ENCODE results near the gene HNRNPC. TPM values are rescaled to one million over a fixed set of nuclear protein-coding genes. Genes with fewer than 3 reads are reported as not detected.
"Not testable (repeated sequence)": the region's sequence is repeated elsewhere in the genome, so short reads cannot be mapped to it uniquely, and the experiment has no call there.

The HNRNPC gene
- total and polyA plus RNA-seq, 8 donors: 377 to 903 (median 765) TPM

GRCh38 chr14:21287168-21287567 is 17.9 kb upstream of the HNRNPC start:
- H3K36me3 ChIP-seq: no peaks in the 10 kb centered on the region
- no peaks in the 10 kb centered on the region for H3K4me1 ChIP-seq
- DNase-seq: no peak
- intact Hi-C loops (cut with DNase I): no loop called here
- TF ChIP-seq CTCF (IDR thresholded peaks at IDR 0.05): no peak
- H3K4me3 ChIP-seq: no peak overlapping the region
- no peak for ATAC-seq
- H3K9me3 ChIP-seq: no peaks in the 10 kb centered on the region
- H3K27me3 ChIP-seq: no peaks in the 10 kb centered on the region
- H3K27ac ChIP-seq: no peak overlapping the region

GRCh38 chr14:21286516-21286915 is 17.3 kb upstream of the HNRNPC start:
- intact Hi-C loops (cut with DNase I); ATAC-seq: not testable (repeated sequence)

GRCh38 chr14:21281917-21282316 is 12.7 kb upstream of the HNRNPC start:
- H3K4me3 ChIP-seq; H3K9me3 ChIP-seq; H3K27ac ChIP-seq; DNase-seq; H3K36me3 ChIP-seq; intact Hi-C loops (cut with DNase I); H3K27me3 ChIP-seq; H3K4me1 ChIP-seq; ATAC-seq: not testable (repeated sequence)

More at GRCh38 chr14:21286516-21286915, 17.3 kb upstream of the HNRNPC start:
- not testable (repeated sequence) for H3K4me1 ChIP-seq, H3K27me3 ChIP-seq, H3K36me3 ChIP-seq, H3K9me3 ChIP-seq, H3K27ac ChIP-seq, DNase-seq, H3K4me3 ChIP-seq

GRCh38 chr14:21279783-21280182 is 10.5 kb upstream of the HNRNPC start, which contains the start of gene RPGRIP1:
TSS of gene RPGRIP1 (plus strand) at chr14:21280083. CDS start at chr14:21287977, 7,894 bp downstream.
- no peak for TF ChIP-seq CTCF (IDR thresholded peaks at IDR 0.05)
- no peaks in the 10 kb centered on the region for H3K9me3 ChIP-seq
- no peaks in the 10 kb centered on the region for H3K36me3 ChIP-seq
- DNase-seq (no peak), ATAC-seq (no peak)
- no peaks in the 10 kb centered on the region for H3K4me1 ChIP-seq
- H3K4me3 ChIP-seq: no peak within 1 kb of the TSS
- H3K27ac ChIP-seq: no peak within 1 kb of the TSS
- intact Hi-C loops (cut with DNase I): no loop called here
- H3K27me3 ChIP-seq: no peaks in the 10 kb centered on the region

- Histone ChIP-seq H3K9me3 (no peaks in the 10 kb centered on the region), H3K4me3 (no peak overlapping the region), H3K36me3 (no peaks in the 10 kb centered on the region), H3K27ac (no peak overlapping the region), H3K4me1 (no peaks in the 10 kb centered on the region), H3K27me3 (no peaks in the 10 kb centered on the region)
- no peak for DNase-seq
- TF ChIP-seq CTCF (IDR thresholded peaks at IDR 0.05): no peak
- ATAC-seq: no peak
- intact Hi-C loops (cut with DNase I): no loop called here
These were observed 9.4 kb upstream of the HNRNPC start for GRCh38 chr14:21278632-21279031.

- Histone ChIP-seq H3K4me3 (no peak overlapping the region), H3K27me3 (no peaks in the 10 kb centered on the region), H3K36me3 (no peaks in the 10 kb centered on the region), H3K27ac (no peak overlapping the region), H3K4me1 (peaks cover 0 to 2% of the 10 kb centered on the region in 2 donors), H3K9me3 (no peaks in the 10 kb centered on the region)
- DNase-seq: no peak
- intact Hi-C loops (cut with DNase I): no loop called here
- TF ChIP-seq CTCF (IDR thresholded peaks at IDR 0.05): no peak
- no peak for ATAC-seq
These were observed 6.1 kb upstream of the HNRNPC start for GRCh38 chr14:21275261-21275858.

GRCh38 chr14:21272661-21273060 is 3.4 kb upstream of the HNRNPC start:
- peaks cover 4 to 11% of the 10 kb centered on the region in 2 donors for H3K4me1 ChIP-seq
- H3K36me3 ChIP-seq; H3K27me3 ChIP-seq; intact Hi-C loops (cut with DNase I); ATAC-seq; DNase-seq; H3K9me3 ChIP-seq; H3K27ac ChIP-seq; H3K4me3 ChIP-seq: not testable (repeated sequence)
